Erythroblast (primary cell): Measurements from ENCODE around the gene CAPN10.

Source experiments
- GATA1 ChIP-seq: IDR thresholded peaks from 2 replicates; pipeline ENCODE4 v1.6.1; 2011; ENCODE audit warnings: low read depth, mild to moderate bottlenecking, control low read depth, low read length, moderate library complexity
- POLR2A ChIP-seq: IDR thresholded peaks from 2 replicates; pipeline ENCODE4 v1.6.1; 2011; ENCODE audit warnings: mild to moderate bottlenecking, low read length

GRCh38 chr2:240588006-240588655, 1.6 kb downstream of the CAPN10 start:
- TF ChIP-seq POLR2A (no peak), GATA1 (no peak)
